DOHH2 (cell line): ENCODE measurements around the gene CTAG1B.
"Not testable (repeated sequence)": the region's sequence is repeated elsewhere in the genome, so short reads cannot be mapped to it uniquely, and the experiment has no call there.

ENCODE experiments used
- H3F3A ChIP-seq: fragments of 200-600 bp; sonication (generic), shearing (Covaris generic); 2 replicates; pipeline ENCODE4 v1.6.0; 2016; ENCODE audit warnings: antibody characterized with exemption, mild to moderate bottlenecking; ENCODE audit not compliant: control insufficient read depth, insufficient read depth
- H3K27ac ChIP-seq: fragments of 200-600 bp; sonication (generic); 2 replicates; pipeline ENCODE4 v1.5.1; 2014; ENCODE audit warnings: low read depth, mild to moderate bottlenecking, low read length, moderate library complexity
- H3K27me3 ChIP-seq: fragments of 200-600 bp; sonication (generic); 2 replicates; pipeline ENCODE4 v1.6.1; 2014; ENCODE audit warnings: mild to moderate bottlenecking, low read length, mixed read lengths; ENCODE audit not compliant: control insufficient read depth
- H3K36me3 ChIP-seq: fragments of 200-600 bp; sonication (generic); 2 replicates; pipeline ENCODE4 v1.6.1; 2014; ENCODE audit warnings: mild to moderate bottlenecking, low read length, moderate library complexity, mixed read lengths; ENCODE audit not compliant: control insufficient read depth
- H3K4me1 ChIP-seq: fragments of 200-600 bp; sonication (generic); 2 replicates; pipeline ENCODE4 v1.6.1; 2014; ENCODE audit warnings: mild to moderate bottlenecking, low read length, mixed read lengths; ENCODE audit not compliant: control insufficient read depth
- H3K4me2 ChIP-seq: fragments of 200-600 bp; sonication (generic); 2 replicates; pipeline ENCODE4 v1.6.0; 2014; ENCODE audit warnings: mild to moderate bottlenecking, low read length, moderate library complexity
- H3K4me3 ChIP-seq: fragments of 200-600 bp; sonication (generic); 2 replicates; pipeline ENCODE4 v1.5.1; 2014; ENCODE audit warnings: mild to moderate bottlenecking, low read length, mixed read lengths
- H3K79me2 ChIP-seq: fragments of 200-600 bp; sonication (generic); 2 replicates; pipeline ENCODE4 v1.6.1; 2014; ENCODE audit warnings: mild to moderate bottlenecking, low read length, mixed read lengths; ENCODE audit not compliant: control insufficient read depth
- H3K9me2 ChIP-seq: fragments of 200-600 bp; sonication (generic); replicated peaks from 2 replicates; pipeline ENCODE4 v1.6.1; 2014; ENCODE audit warnings: mild to moderate bottlenecking, low read length, mixed read lengths; ENCODE audit not compliant: control insufficient read depth
- H3K9me3 ChIP-seq: fragments of 200-600 bp; sonication (generic); 2 replicates; pipeline ENCODE4 v1.6.1; 2014; ENCODE audit warnings: antibody characterized with exemption, low read length, mixed read lengths; ENCODE audit not compliant: control insufficient read depth, insufficient read depth
- H4K20me1 ChIP-seq: fragments of 200-600 bp; sonication (generic); 2 replicates; pipeline ENCODE4 v1.6.0; 2014; ENCODE audit warnings: low read depth, mild to moderate bottlenecking, antibody characterized with exemption, low read length, moderate library complexity; ENCODE audit not compliant: control insufficient read depth, insufficient read depth

CTAG1B gene

GRCh38 chrX:154570361-154570760 is 48.7 kb downstream of the CTAG1B start:
- not testable (repeated sequence) for H3K4me1 ChIP-seq, H3K36me3 ChIP-seq, H3K27ac ChIP-seq, H3K4me2 ChIP-seq, H3K4me3 ChIP-seq, H3K9me3 ChIP-seq, H3K9me2 ChIP-seq, H3K79me2 ChIP-seq, H4K20me1 ChIP-seq, H3K27me3 ChIP-seq, H3F3A ChIP-seq
